ENCODE data around the gene KDM1A. TPM values are rescaled to one million over a fixed set of nuclear protein-coding genes. Genes with fewer than 3 reads are reported as not detected.

KDM1A gene
- total RNA-seq, 1 experiment from 2014 or later, result 204 TPM

DNA sequence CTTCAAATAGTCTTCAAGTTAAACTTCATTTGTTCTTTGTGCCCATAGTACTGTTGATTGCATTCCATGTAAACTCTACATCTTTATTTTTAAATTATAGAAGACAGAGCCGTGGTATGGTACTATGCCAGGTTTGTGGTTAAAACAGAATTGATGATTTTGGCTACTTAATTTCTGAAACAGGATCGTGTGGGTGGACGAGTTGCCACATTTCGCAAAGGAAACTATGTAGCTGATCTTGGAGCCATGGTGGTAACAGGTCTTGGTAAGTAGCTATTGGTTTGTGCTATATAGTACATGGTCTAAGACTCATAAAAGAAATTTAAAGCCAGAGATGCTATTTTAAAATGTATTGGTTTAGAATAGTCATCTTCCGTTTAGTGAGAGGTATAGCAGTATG, 38.0 kb downstream of the KDM1A start:
- no peak overlapping the region for H3K27ac Mint-ChIP-seq
- no peak overlapping the region for H3T11ph ChIP-seq (ENCODE audit: low read length)
- H3K27me3 Mint-ChIP-seq (ENCODE audit: low read depth), result no peaks in the 10 kb centered on the region
- H3K23ac ChIP-seq (ENCODE audit: insufficient read length, low read depth, low read length), result no peak overlapping the region
- H3K79me1 ChIP-seq (ENCODE audit: insufficient read depth, low read depth, low read length, poor library complexity, severe bottlenecking), result no peaks in the 10 kb centered on the region
- 0 out of 4 replicates have a peak, but pooled peaks cover 0 to 2% of the 10 kb centered on the region in 2 experiments for H3K4me1 Mint-ChIP-seq
- H3K27me3 ChIP-seq (ENCODE audit: insufficient read depth, low read length), result no peaks in the 10 kb centered on the region
- no peak overlapping the region for H2BK12ac ChIP-seq (ENCODE audit: insufficient read length, low read depth, low read length)
- H3K79me2 ChIP-seq (ENCODE audit: insufficient read depth, low read length), result no peaks in the 10 kb centered on the region
- no peak overlapping the region for H3K18ac ChIP-seq (ENCODE audit: insufficient read length, low read depth, low read length)
- H2BK5ac ChIP-seq (ENCODE audit: insufficient read length, low read length), result no peak overlapping the region
- H4K8ac ChIP-seq (replicated peaks; ENCODE audit: insufficient read length, low read depth, low read length), result no peak overlapping the region
- no peaks in the 10 kb centered on the region for H4K20me1 ChIP-seq (ENCODE audit: control insufficient read depth, insufficient read depth, insufficient read length)
- no CpG with 5 or more reads among the region's 5 CpGs for WGBS (ENCODE audit: extremely low coverage, insufficient read length, low lambda C conversion rate)
- no peak overlapping the region for H2BK20ac ChIP-seq (ENCODE audit: low read depth, low read length, poor library complexity, severe bottlenecking)
- no peak overlapping the region for H2AK5ac ChIP-seq (ENCODE audit: insufficient read length, low read length)
- H2BK120ac ChIP-seq (ENCODE audit: low read depth, low read length, poor library complexity, severe bottlenecking), result no peak overlapping the region
- no peak overlapping the region for H2AFZ ChIP-seq (ENCODE audit: low read length)
- TF ChIP-seq, protein P1, sequence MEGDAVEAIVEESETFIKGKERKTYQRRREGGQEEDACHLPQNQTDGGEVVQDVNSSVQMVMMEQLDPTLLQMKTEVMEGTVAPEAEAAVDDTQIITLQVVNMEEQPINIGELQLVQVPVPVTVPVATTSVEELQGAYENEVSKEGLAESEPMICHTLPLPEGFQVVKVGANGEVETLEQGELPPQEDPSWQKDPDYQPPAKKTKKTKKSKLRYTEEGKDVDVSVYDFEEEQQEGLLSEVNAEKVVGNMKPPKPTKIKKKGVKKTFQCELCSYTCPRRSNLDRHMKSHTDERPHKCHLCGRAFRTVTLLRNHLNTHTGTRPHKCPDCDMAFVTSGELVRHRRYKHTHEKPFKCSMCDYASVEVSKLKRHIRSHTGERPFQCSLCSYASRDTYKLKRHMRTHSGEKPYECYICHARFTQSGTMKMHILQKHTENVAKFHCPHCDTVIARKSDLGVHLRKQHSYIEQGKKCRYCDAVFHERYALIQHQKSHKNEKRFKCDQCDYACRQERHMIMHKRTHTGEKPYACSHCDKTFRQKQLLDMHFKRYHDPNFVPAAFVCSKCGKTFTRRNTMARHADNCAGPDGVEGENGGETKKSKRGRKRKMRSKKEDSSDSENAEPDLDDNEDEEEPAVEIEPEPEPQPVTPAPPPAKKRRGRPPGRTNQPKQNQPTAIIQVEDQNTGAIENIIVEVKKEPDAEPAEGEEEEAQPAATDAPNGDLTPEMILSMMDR (conservative IDR thresholded peaks at IDR 0.05), result no peak
- no peak overlapping the region for H4K5ac ChIP-seq (ENCODE audit: insufficient read length, low read depth, low read length)
- H3K4me1 ChIP-seq (ENCODE audit: insufficient read depth, low read length), result no peaks in the 10 kb centered on the region
- H3K9me3 ChIP-seq (ENCODE audit: control insufficient read depth, low read depth, low read length), result no peaks in the 10 kb centered on the region
- no peak overlapping the region for H3K56ac ChIP-seq (ENCODE audit: insufficient read length, low read depth, low read length)
- DNase-seq, result no peak
- H3K9ac ChIP-seq (ENCODE audit: extremely low read depth, insufficient read length, low read length), result no peak overlapping the region
- no peak overlapping the region for H3K4me2 ChIP-seq (ENCODE audit: insufficient read depth, insufficient read length, low read length)
- no peaks in the 10 kb centered on the region for H3K9me3 Mint-ChIP-seq
- H3K14ac ChIP-seq (ENCODE audit: insufficient read depth, low read length), result no peak overlapping the region
- peaks cover 41 to 84% (median 79%) of the 10 kb centered on the region in 3 experiments for H3K36me3 Mint-ChIP-seq (ENCODE audit: insufficient read depth in 1 of 3, low read depth in 3 of 3)
- H3K23me2 ChIP-seq (ENCODE audit: insufficient read length, low read depth, low read length, poor library complexity, severe bottlenecking), result no peaks in the 10 kb centered on the region
- no peak overlapping the region for H3K4ac ChIP-seq (ENCODE audit: low read depth, low read length)
- H2BK15ac ChIP-seq (ENCODE audit: low read depth, low read length), result no peak overlapping the region
- no peak overlapping the region for H3K27ac ChIP-seq (ENCODE audit: insufficient read length, low read depth, low read length)
- no peak overlapping the region for H3K4me3 Mint-ChIP-seq
- H4K91ac ChIP-seq (ENCODE audit: insufficient read length, low read depth, low read length), result no peak overlapping the region

Data from H9 (cell line).